GM23338 (cell line): Measurements from ENCODE around the gene NTRK3. TPM values are rescaled to one million over a fixed set of nuclear protein-coding genes. Genes with fewer than 3 reads are reported as not detected.

Experiments used
- ATAC-seq: fragments of 200-7000 bp; cut with Tn5 transposase; 3 replicates; pipeline ENCODE4 v1.9.1; 2020
- DNase-seq: peaks from one replicate; pipeline ENCODE4 v3.0.0-alpha.2; 2015; ENCODE audit warnings: low spot score
- H2AFZ ChIP-seq: fragments of 200-600 bp; sonication (generic); 2 replicates; pipeline ENCODE4 v1.8.0; 2016; ENCODE audit warnings: antibody characterized with exemption, mild to moderate bottlenecking, moderate library complexity
- H3F3A ChIP-seq: fragments of 200-600 bp; sonication (generic); replicated peaks from 2 replicates; pipeline ENCODE4 v1.8.0; 2017; ENCODE audit warnings: antibody characterized with exemption, mixed run types, low read depth
- H3K27ac ChIP-seq: fragments of 200-600 bp; sonication (generic); 2 replicates; pipeline ENCODE4 v1.6.1; 2016; ENCODE audit warnings: low read depth
- H3K27me3 ChIP-seq: fragments of 200-600 bp; sonication (generic); 2 replicates; pipeline ENCODE4 v1.8.0; 2016; ENCODE audit warnings: mild to moderate bottlenecking, mixed run types, moderate library complexity; ENCODE audit not compliant: insufficient read depth
- H3K36me3 ChIP-seq: fragments of 200-600 bp; sonication (generic); 2 replicates; pipeline ENCODE4 v1.8.0; 2016; ENCODE audit warnings: mild to moderate bottlenecking; ENCODE audit not compliant: insufficient read depth
- H3K4me1 ChIP-seq: fragments of 200-600 bp; sonication (generic); 2 replicates; pipeline ENCODE4 v1.8.0; 2016; ENCODE audit warnings: mild to moderate bottlenecking, moderate library complexity; ENCODE audit not compliant: insufficient read depth
- H3K4me2 ChIP-seq: fragments of 200-600 bp; sonication (generic); 2 replicates; pipeline ENCODE4 v1.7.1; 2017; ENCODE audit warnings: mixed run types
- H3K4me3 ChIP-seq: fragments of 200-600 bp; sonication (generic); 2 replicates; pipeline ENCODE4 v1.6.1; 2016; ENCODE audit warnings: mixed run types
- H3K79me2 ChIP-seq: fragments of 200-600 bp; sonication (generic); replicated peaks from 2 replicates; pipeline ENCODE4 v1.8.0; 2017; ENCODE audit warnings: mild to moderate bottlenecking; ENCODE audit not compliant: insufficient read depth
- H3K9me2 ChIP-seq: fragments of 200-600 bp; sonication (generic); 2 replicates; pipeline ENCODE4 v1.8.0; 2017; ENCODE audit not compliant: insufficient read depth
- H4K20me1 ChIP-seq: fragments of 200-600 bp; sonication (generic); replicated peaks from 2 replicates; pipeline ENCODE4 v1.8.0; 2017; ENCODE audit warnings: mild to moderate bottlenecking; ENCODE audit not compliant: insufficient read depth
- H3K27ac Mint-ChIP-seq: 2 replicates; pipeline ENCODE4 v1.8.0; 2020; ENCODE audit warnings: inconsistent platforms, mild to moderate bottlenecking, moderate library complexity, mixed read lengths
- H3K27me3 Mint-ChIP-seq: 3 replicates; pipeline ENCODE4 v1.8.0; 2022; ENCODE audit warnings: low read depth, mild to moderate bottlenecking, moderate library complexity, mixed read lengths, inconsistent platforms; ENCODE audit not compliant: insufficient read depth, poor library complexity
- H3K36me3 Mint-ChIP-seq: 3 replicates; pipeline ENCODE4 v1.8.0; 2021; ENCODE audit warnings: low read depth, mild to moderate bottlenecking, inconsistent platforms, moderate library complexity, mixed read lengths
- H3K4me1 Mint-ChIP-seq: 3 replicates; pipeline ENCODE4 v1.8.0; 2020; ENCODE audit warnings: mild to moderate bottlenecking, inconsistent platforms, mixed read lengths
- H3K4me3 Mint-ChIP-seq: 3 replicates; pipeline ENCODE4 v1.8.0; 2021; ENCODE audit warnings: moderate library complexity, mild to moderate bottlenecking, inconsistent platforms, mixed read lengths
- H3K9me3 Mint-ChIP-seq: 3 replicates; pipeline ENCODE4 v1.8.0; 2020; ENCODE audit warnings: moderate library complexity, mild to moderate bottlenecking, inconsistent platforms, mixed read lengths
- CREB1 ChIP-seq: fragments of 250-450 bp; sonication (Bioruptor Pico); IDR thresholded peaks from 2 replicates; pipeline ENCODE4 v1.5.0; 2020; ENCODE audit warnings: low read depth, mild to moderate bottlenecking, moderate library complexity
- ETS1 ChIP-seq: IDR thresholded peaks from 2 replicates; pipeline ENCODE4 v1.6.1; 2016; ENCODE audit warnings: antibody characterized with exemption
- JUNB ChIP-seq: IDR thresholded peaks from one replicate; pipeline ENCODE4 v1.6.1; 2016; ENCODE audit warnings: antibody characterized with exemption; ENCODE audit not compliant: unreplicated experiment
- NANOG ChIP-seq: IDR thresholded peaks from 2 replicates; pipeline ENCODE4 v1.6.1; 2016; ENCODE audit warnings: antibody characterized with exemption, borderline replicate concordance
- STAT1 ChIP-seq: IDR thresholded peaks from one replicate; pipeline ENCODE4 v1.6.1; 2016; ENCODE audit warnings: antibody characterized with exemption; ENCODE audit not compliant: unreplicated experiment
- ZNF114 ChIP-seq: fragments of 250-450 bp; sonication (Bioruptor Pico); IDR thresholded peaks from 2 replicates; pipeline ENCODE4 v1.5.0; 2020; ENCODE audit warnings: mild to moderate bottlenecking, moderate library complexity
- ZNF462 ChIP-seq: fragments of 250-450 bp; sonication (Bioruptor Pico); IDR thresholded peaks from 2 replicates; pipeline ENCODE4 v1.5.0; 2020; ENCODE audit warnings: mild to moderate bottlenecking, moderate library complexity
- polyA plus RNA-seq: library from polyadenylated mRNA; unstranded; fragments of >200 nt; fragmentation: Nextera tagmentation; extraction: Ambion mirVana; gene quantifications from 2 replicates; pipeline ENCODE4 v1.2.1, GENCODE V29; 2016
- total RNA-seq: library from RNA; depleted of rRNA; stranded (reverse); fragments of >200 nt; shearing (Covaris generic); gene quantifications from 2 replicates; pipeline ENCODE4 v1.2.3, GENCODE V29; 2014

Gene NTRK3
- total and polyA plus RNA-seq, 2 experiments from 2014 or later = 3.1 to 5.3 TPM

- H3K4me1 ChIP-seq = peaks cover 10% of the 10 kb centered on the region; the same call in 1 of the 2 replicates
- no peak for ATAC-seq
- no peaks in the 10 kb centered on the region for H3K36me3 ChIP-seq
- H4K20me1 ChIP-seq = peaks cover 3% of the 10 kb centered on the region; the same call in 1 of the 2 replicates
- Mint-ChIP-seq H3K36me3 (peaks cover 3% of the 10 kb centered on the region; the same call in 1 of the 3 replicates), H3K4me3 (no peak overlapping the region), H3K27me3 (peaks cover 36% of the 10 kb centered on the region), H3K4me1 (peaks cover 13% of the 10 kb centered on the region), H3K27ac (no peak overlapping the region), H3K9me3 (no peaks in the 10 kb centered on the region; the same call in 2 of the 3 replicates)
- H3K4me3 ChIP-seq = no peak overlapping the region
- no peak overlapping the region for H3K27ac ChIP-seq
- no peak overlapping the region for H2AFZ ChIP-seq
- H3K27me3 ChIP-seq = peaks cover 45% of the 10 kb centered on the region
- DNase-seq = no peak
- no peak for TF ChIP-seq ZNF462 (CRISPR knock-in tag)
- TF ChIP-seq CREB1 (CRISPR knock-in tag) = no peak
- no peak for TF ChIP-seq ETS1
- no peaks in the 10 kb centered on the region for H3K9me2 ChIP-seq
- no peaks in the 10 kb centered on the region for H3K79me2 ChIP-seq
- no peak overlapping the region for H3K4me2 ChIP-seq
- no peaks in the 10 kb centered on the region for H3F3A ChIP-seq
Measured at GRCh38 chr15:88252441-88252840, 4.1 kb downstream of the NTRK3 start.

- H3K36me3 ChIP-seq = no peaks in the 10 kb centered on the region
- ATAC-seq = no peak
- TF ChIP-seq NANOG (no peak), ZNF114 (no peak), STAT1 (no peak), ETS1 (no peak), JUNB (no peak)
Measured at GRCh38 chr15:88250826-88251225, 5.7 kb downstream of the NTRK3 start.

More at GRCh38 chr15:88250826-88251225, 5.7 kb downstream of the NTRK3 start:
- H3K4me2 ChIP-seq = no peak overlapping the region
- H3K4me3 ChIP-seq = no peak overlapping the region
- H3K9me3 Mint-ChIP-seq = no peaks in the 10 kb centered on the region; the same call in 2 of the 3 replicates
- H3K4me1 Mint-ChIP-seq = peaks cover 25% of the 10 kb centered on the region
- H3K27ac ChIP-seq = no peak overlapping the region
- H3K36me3 Mint-ChIP-seq = no peaks in the 10 kb centered on the region
- no peaks in the 10 kb centered on the region for H3K9me2 ChIP-seq
- peaks cover 3% of the 10 kb centered on the region; the same call in 1 of the 2 replicates for H4K20me1 ChIP-seq
- no peak for DNase-seq
- no peaks in the 10 kb centered on the region for H3F3A ChIP-seq
- H3K27ac Mint-ChIP-seq = no peak overlapping the region
- H3K27me3 Mint-ChIP-seq = peaks cover 29% of the 10 kb centered on the region
- H2AFZ ChIP-seq = no peak overlapping the region
- peaks cover 34% of the 10 kb centered on the region for H3K27me3 ChIP-seq
- H3K79me2 ChIP-seq = no peaks in the 10 kb centered on the region
- peaks cover 10% of the 10 kb centered on the region; the same call in 1 of the 2 replicates for H3K4me1 ChIP-seq
- H3K4me3 Mint-ChIP-seq = no peak overlapping the region
